HG03342 (cell line): Measurements from ENCODE around the gene BRINP2.
"Not testable (repeated sequence)": the region's sequence is repeated elsewhere in the genome, so short reads cannot be mapped to it uniquely, and the experiment has no call there.

Experiments
- ATAC-seq: cut with Tn5 transposase; IDR thresholded peaks from one replicate; pipeline ENCODE4 v1.9.1; 2021; ENCODE audit warnings: mild to moderate bottlenecking, moderate library complexity; ENCODE audit not compliant: unreplicated experiment

BRINP2 gene

DNA sequence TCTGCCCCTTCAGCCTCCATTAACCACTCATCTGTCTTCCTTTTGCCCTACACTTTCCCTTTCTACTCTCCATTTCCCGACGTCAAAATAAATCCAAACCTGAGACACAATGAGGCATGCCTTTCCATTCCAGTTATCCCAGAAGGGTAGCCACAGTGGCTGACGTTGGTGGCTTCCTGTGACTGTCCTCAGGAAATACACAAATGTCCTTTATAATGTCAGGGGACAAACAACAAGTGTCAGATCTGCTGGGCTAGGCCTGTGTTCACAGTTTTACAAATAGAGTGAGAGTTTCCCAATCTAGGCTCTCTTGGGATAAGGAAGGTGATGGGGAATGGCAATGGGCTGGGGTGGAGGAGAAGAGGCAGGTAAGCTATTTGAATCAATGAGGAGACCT, 135.3 kb downstream of the BRINP2 start:
- ATAC-seq = no peak

DNA sequence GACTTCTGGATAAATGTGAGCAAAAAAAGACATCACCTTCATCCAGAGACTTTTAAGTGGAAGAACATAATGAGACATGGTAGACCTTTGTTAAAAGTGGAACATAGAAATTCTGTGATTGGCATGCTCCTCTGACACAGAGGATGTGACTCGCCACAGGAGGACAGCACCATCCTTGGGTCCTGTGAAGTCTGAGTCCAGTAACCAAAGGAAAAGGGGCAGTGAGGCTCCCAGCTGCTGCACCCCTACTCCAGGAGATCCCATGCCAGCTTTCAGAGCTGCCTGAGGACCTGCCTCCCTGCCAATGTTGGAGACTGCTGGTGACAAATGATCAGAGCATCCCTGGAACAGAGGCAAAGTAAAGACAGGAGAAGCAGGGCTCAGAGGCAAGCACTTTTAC, 136.2 kb downstream of the BRINP2 start:
- ATAC-seq = no peak

DNA sequence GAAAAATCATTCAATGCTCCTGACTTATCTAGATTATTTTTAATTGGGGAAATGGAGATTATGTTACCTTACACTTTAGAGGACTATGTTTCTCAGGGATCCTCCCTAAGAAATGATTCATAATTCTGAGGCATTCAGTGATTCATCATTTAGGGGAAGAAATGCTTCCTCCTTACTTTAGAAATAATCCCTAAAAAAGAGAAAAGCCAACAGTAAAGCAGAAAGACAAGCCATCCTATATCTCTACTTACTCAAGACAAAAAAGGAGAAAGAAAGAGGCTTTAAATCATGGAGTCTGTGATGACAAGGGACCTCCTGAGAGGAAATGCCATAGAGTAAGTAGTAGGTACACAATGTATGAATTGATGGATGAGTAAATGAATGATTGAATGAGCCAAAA, 137.0 kb downstream of the BRINP2 start:
- ATAC-seq = no peak

DNA sequence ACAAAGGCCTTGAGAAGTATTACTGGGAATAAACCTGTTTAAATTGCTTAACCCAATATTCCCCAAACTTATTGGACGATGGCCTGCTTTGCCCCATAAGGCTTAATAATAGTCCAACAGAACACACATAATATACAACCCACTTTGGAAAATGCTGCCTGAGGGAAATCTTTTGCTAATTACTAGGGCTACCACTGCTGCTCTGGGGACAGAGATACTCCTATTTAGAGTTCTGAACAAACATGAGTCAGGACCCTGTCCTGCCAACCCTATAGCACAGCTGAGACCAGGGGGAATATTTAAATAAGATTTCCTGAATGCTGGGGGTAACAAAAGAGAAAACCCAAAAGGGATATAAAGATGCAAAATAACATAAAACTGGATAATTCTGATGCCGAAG, 139.1 kb downstream of the BRINP2 start:
- no peak for ATAC-seq

DNA sequence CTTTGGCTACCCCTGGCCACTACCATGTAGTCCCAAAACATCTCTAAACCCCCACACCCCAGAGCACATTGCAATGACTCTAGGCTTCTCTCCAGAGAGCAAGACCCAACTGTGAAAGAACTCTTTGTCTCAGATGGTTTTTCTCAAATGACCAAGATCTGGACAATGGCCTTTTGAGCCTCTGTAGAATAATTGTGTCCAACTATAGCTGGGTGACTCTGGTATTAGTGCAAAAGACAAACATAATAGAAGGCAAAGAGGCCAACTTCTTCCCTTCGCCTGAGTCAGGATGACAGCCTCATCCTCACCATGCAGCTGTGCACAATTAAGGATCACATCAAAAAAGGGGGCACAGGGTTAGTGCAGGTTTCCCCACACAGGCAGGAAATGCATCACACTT, 139.6 kb downstream of the BRINP2 start:
- no peak for ATAC-seq

DNA sequence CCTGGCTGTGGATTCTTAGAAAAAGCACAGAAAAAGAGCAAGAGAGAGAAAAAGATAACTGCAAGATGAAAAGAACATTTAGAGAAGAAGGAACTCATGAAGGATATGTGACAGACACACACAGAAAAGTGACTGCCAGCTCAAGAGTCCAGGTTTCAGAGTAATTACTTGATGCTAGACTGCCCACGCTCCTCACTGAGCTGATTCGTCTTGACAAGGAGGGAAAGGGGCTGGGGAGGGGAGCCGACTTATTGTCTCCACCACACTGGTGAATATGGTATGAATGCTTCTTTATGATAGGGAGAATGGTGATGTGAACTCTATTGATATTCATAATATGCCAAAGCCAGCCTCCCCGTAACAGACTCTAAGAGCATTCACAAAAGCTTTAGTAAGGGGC, 140.4 kb downstream of the BRINP2 start:
- ATAC-seq = no peak

DNA sequence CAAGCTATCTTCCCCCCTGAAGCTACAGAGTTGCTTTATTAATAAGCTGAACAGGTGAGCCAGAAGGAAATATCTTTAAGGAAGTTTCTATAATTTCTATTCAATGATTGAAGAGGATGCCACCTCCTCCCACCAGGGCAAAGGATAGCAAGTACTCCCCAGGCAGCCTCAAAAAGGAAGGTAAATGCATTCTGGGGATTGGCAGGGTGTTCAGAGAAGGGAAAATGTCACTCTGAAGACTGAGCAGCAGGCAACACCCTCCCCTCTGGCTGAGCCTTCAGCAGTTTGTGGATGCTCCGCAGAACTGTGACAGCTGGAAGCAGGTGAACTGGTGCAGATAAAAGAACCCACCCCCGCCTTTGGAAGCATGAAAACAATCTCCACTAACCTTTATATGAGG, 140.8 kb downstream of the BRINP2 start:
- no peak for ATAC-seq

DNA sequence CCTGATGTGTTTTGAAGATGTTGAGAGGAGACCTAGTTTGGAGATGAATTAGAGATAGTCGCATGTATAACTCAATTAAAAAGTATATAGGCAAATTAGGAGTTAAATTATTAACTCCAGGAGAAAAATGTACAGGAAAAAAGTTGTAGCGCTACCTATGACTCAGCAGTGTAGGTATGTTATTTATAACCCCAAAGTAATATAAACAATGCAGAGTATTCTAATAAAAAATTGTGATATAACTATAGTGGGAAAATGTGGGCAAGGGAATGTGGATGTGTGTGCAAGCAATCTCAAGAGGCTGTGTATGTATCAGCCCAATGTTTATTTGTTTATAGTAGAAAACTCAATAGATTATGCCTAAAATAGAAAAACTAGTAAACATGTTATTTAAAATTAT, 144.5 kb downstream of the BRINP2 start:
- ATAC-seq = no peak

DNA sequence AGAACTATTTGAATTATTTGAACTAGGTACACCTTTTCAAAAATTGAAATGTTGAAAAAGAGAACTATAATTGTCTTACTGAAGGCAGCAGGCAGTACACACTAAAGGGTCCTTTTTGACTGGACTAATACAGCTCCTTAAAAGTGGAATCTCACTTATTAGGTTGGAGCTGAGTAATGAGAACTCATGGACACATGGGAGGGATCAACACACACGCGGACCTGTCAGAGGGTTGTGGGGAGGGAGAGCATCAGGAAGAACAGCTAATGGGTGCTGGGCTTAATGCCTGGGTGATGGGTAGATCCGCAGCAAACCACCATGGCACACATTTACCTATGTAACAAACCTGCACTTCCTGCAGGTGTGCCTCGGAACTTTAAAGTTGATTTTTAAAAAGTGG, 145.0 kb downstream of the BRINP2 start:
- no peak for ATAC-seq

DNA sequence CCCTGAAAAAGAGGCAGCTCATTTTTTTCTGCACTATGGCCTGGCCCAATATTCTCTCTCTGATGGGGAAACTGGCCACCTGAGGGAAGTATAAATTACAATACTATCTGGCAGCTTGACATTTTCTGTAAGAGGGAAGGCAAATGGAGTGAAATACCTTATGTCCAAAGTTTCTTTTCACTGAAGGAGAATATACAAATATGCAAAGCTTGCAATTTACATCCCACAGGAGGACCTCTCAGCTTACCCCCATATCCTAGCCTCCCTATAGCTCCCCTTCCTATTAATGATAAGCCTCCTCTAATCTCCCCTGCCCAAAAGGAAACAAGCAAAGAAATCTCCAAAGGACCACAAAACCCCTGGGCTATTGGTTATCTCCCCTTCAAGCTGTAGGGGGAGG, 150.7 kb downstream of the BRINP2 start:
- not testable (repeated sequence) for ATAC-seq

DNA sequence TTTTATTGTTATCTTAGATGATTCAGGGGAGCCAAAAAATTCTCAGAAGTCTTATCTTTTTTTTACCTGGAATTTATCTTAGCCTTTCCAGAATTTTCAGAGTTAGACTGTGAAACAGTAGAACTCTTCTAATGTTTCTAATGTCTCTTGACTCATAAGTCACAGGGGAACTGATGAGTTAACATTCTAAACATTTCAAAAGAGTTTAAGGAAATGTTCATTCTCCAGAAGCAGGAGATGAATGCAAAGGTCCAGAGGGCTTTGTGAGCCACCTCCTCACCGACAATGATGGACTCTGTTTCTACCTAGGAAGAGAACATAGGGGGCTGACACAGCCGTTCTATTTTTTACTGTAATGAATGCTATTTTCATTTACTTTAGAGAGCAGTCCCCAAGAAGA, 157.5 kb downstream of the BRINP2 start:
- no peak for ATAC-seq

DNA sequence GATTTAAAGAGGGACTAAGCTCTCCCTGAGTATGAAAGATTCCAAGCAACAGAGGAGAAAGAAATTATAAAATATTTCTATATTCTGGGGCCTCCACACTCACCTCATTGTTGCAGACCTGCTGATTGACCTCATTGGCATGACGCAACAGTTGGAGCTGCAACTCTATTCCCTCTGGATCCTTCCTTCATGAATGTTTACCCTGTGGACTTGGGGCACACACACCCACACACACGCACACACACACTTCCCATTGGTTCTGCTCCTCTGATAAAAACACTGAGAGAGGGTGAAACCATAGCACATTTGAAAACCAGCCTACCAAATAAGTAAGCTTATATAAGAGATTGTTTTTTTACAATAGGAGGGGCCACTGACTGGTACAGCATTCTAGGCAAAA, 159.1 kb downstream of the BRINP2 start:
- ATAC-seq = no peak
